ENCODE data around the gene ERC2.

DNA sequence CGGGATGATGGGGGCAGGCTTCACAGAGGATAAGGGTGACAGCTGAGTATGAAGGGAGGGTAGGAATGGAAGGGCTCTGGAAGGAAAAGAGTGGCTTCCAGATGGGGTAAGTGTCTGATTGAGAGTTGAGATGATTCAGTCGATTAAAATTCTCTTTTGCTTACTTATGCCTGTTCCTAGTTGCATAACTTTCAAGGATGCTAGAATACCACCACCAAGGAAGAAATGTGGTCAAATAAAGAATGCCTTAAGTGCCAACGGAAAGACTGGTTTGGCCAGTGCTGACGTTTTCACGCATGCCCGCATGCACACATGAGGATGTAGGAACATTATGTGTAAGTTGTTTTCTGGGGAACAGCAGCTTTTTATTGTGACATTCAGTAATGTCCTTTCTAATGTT lies 717.7 kb downstream of the ERC2 start:
- TF ChIP-seq, protein P1, sequence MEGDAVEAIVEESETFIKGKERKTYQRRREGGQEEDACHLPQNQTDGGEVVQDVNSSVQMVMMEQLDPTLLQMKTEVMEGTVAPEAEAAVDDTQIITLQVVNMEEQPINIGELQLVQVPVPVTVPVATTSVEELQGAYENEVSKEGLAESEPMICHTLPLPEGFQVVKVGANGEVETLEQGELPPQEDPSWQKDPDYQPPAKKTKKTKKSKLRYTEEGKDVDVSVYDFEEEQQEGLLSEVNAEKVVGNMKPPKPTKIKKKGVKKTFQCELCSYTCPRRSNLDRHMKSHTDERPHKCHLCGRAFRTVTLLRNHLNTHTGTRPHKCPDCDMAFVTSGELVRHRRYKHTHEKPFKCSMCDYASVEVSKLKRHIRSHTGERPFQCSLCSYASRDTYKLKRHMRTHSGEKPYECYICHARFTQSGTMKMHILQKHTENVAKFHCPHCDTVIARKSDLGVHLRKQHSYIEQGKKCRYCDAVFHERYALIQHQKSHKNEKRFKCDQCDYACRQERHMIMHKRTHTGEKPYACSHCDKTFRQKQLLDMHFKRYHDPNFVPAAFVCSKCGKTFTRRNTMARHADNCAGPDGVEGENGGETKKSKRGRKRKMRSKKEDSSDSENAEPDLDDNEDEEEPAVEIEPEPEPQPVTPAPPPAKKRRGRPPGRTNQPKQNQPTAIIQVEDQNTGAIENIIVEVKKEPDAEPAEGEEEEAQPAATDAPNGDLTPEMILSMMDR (IDR thresholded peaks at IDR 0.05) = no peak
- TF ChIP-seq MYC (IDR thresholded peaks at IDR 0.05; ENCODE audit: borderline replicate concordance, low read length) (no peak), SMC3 (IDR thresholded peaks at IDR 0.05) (no peak), POLR2A (IDR thresholded peaks at IDR 0.05; ENCODE audit: low read length) (no peak)
